ENCODE data around the gene RAB3IP. TPM values are rescaled to one million over a fixed set of nuclear protein-coding genes. Genes with fewer than 3 reads are reported as not detected.
"Not testable (repeated sequence)": the region's sequence is repeated elsewhere in the genome, so short reads cannot be mapped to it uniquely, and the experiment has no call there.

RAB3IP gene
- total RNA-seq, 1 experiment from 2014 or later, result not detected

- DNase-seq (ENCODE audit: low spot score), result no peak
- in situ Hi-C loops (cut with HindIII; ENCODE audit: low sequenced_read_pairs), result no loop called here
These were observed 5.4 kb downstream of the RAB3IP start for GRCh38 chr12:69744109-69744508.

- no peak for DNase-seq (ENCODE audit: low spot score)
- in situ Hi-C loops (cut with HindIII; ENCODE audit: low sequenced_read_pairs), result no loop called here
These were observed 12.8 kb downstream of the RAB3IP start for GRCh38 chr12:69751476-69751875.

GRCh38 chr12:69755302-69755701 lies 16.6 kb downstream of the RAB3IP start:
- in situ Hi-C loops (cut with HindIII; ENCODE audit: low sequenced_read_pairs), result no loop called here
- no peak for DNase-seq (ENCODE audit: low spot score)

GRCh38 chr12:69756088-69756755 lies 17.6 kb downstream of the RAB3IP start:
- no peak for DNase-seq (ENCODE audit: low spot score)
- in situ Hi-C loops (cut with HindIII; ENCODE audit: low sequenced_read_pairs), result no loop called here

- in situ Hi-C loops (cut with HindIII; ENCODE audit: low sequenced_read_pairs), result no loop called here
- DNase-seq (ENCODE audit: low spot score), result no peak
These were observed 19.4 kb downstream of the RAB3IP start for GRCh38 chr12:69758105-69758504.

- in situ Hi-C loops (cut with HindIII; ENCODE audit: low sequenced_read_pairs); DNase-seq (ENCODE audit: low spot score): not testable (repeated sequence)
These were observed 20.9 kb downstream of the RAB3IP start for GRCh38 chr12:69759581-69759980.

- in situ Hi-C loops (cut with HindIII; ENCODE audit: low sequenced_read_pairs), result no loop called here
These were observed 26.9 kb downstream of the RAB3IP start for GRCh38 chr12:69765515-69765914.

GRCh38 chr12:69766260-69766659 lies 27.6 kb downstream of the RAB3IP start:
- in situ Hi-C loops (cut with HindIII; ENCODE audit: low sequenced_read_pairs), result no loop called here
- no peak for DNase-seq (ENCODE audit: low spot score)

More at GRCh38 chr12:69765515-69765914, 26.9 kb downstream of the RAB3IP start:
- DNase-seq (ENCODE audit: low spot score), result no peak

GRCh38 chr12:69779928-69780327 lies 41.3 kb downstream of the RAB3IP start:
- in situ Hi-C loops (cut with HindIII; ENCODE audit: low sequenced_read_pairs), result no loop called here
- DNase-seq (ENCODE audit: low spot score), result peak; percentile 38

- in situ Hi-C loops (cut with HindIII; ENCODE audit: low sequenced_read_pairs), result no loop called here
- no peak for DNase-seq (ENCODE audit: low spot score)
These were observed 44.7 kb downstream of the RAB3IP start for GRCh38 chr12:69783365-69783764.

GRCh38 chr12:69789351-69789750 lies 50.7 kb downstream of the RAB3IP start:
- in situ Hi-C loops (cut with HindIII; ENCODE audit: low sequenced_read_pairs), result no loop called here
- peak; percentile 67 for DNase-seq (ENCODE audit: low spot score)

- in situ Hi-C loops (cut with HindIII; ENCODE audit: low sequenced_read_pairs), result no loop called here
- DNase-seq (ENCODE audit: low spot score), result no peak
These were observed 53.9 kb downstream of the RAB3IP start for GRCh38 chr12:69792533-69792932.

GRCh38 chr12:69807101-69807897 lies 68.6 kb downstream of the RAB3IP start:
- in situ Hi-C loops (cut with HindIII; ENCODE audit: low sequenced_read_pairs); DNase-seq (ENCODE audit: low spot score): not testable (repeated sequence)

- DNase-seq (ENCODE audit: low spot score), result no peak
- in situ Hi-C loops (cut with HindIII; ENCODE audit: low sequenced_read_pairs), result no loop called here
These were observed 72.3 kb downstream of the RAB3IP start for GRCh38 chr12:69810870-69811498.

GRCh38 chr12:69816082-69816481 lies 77.4 kb downstream of the RAB3IP start:
- DNase-seq (ENCODE audit: low spot score), result no peak
- in situ Hi-C loops (cut with HindIII; ENCODE audit: low sequenced_read_pairs), result no loop called here

GRCh38 chr12:69821032-69821455 lies 82.4 kb downstream of the RAB3IP start:
- DNase-seq (ENCODE audit: low spot score), result no peak
- in situ Hi-C loops (cut with HindIII; ENCODE audit: low sequenced_read_pairs), result no loop called here

GRCh38 chr12:69821456-69822159 lies 82.9 kb downstream of the RAB3IP start:
- in situ Hi-C loops (cut with HindIII; ENCODE audit: low sequenced_read_pairs), result no loop called here
- no peak for DNase-seq (ENCODE audit: low spot score)

GRCh38 chr12:69822201-69822860 lies 83.7 kb downstream of the RAB3IP start:
- in situ Hi-C loops (cut with HindIII; ENCODE audit: low sequenced_read_pairs), result no loop called here
- DNase-seq (ENCODE audit: low spot score), result no peak

GRCh38 chr12:69824028-69824427 lies 85.4 kb downstream of the RAB3IP start:
- in situ Hi-C loops (cut with HindIII; ENCODE audit: low sequenced_read_pairs), result no loop called here
- DNase-seq (ENCODE audit: low spot score), result no peak
